Amniotic epithelial cell (primary cell): ENCODE measurements around the gene AGK.
A peak's percentile ranks its signal among the peaks of the same experiment; 100 is the strongest.
"Not testable (repeated sequence)": the region's sequence is repeated elsewhere in the genome, so short reads cannot be mapped to it uniquely, and the experiment has no call there.

Experiments used
- DNase-seq: peaks from one replicate; pipeline ENCODE4 v3.0.0-alpha.2; 2010; ENCODE audit warnings: low read depth

Gene AGK

DNA sequence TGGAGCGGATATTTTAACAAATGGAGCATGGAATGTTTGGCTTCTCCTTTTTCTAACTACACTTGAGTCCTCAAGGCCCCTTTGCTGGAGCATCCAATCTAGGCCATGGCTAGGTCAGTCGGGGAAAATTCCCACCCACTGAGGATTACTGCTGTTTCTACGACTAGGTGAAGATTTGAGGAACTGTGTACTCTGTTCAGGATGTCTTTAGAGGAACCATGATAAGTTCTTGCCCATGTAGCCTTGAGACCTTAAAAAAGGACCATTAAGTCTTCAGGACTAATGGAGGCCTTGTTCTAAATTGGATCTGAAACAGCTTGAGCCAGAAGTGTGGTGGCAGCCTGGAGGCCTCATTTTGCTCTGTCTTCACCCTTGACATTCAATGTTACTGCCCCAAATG is 6.2 kb downstream of the AGK start:
- DNase-seq: no peak

DNA sequence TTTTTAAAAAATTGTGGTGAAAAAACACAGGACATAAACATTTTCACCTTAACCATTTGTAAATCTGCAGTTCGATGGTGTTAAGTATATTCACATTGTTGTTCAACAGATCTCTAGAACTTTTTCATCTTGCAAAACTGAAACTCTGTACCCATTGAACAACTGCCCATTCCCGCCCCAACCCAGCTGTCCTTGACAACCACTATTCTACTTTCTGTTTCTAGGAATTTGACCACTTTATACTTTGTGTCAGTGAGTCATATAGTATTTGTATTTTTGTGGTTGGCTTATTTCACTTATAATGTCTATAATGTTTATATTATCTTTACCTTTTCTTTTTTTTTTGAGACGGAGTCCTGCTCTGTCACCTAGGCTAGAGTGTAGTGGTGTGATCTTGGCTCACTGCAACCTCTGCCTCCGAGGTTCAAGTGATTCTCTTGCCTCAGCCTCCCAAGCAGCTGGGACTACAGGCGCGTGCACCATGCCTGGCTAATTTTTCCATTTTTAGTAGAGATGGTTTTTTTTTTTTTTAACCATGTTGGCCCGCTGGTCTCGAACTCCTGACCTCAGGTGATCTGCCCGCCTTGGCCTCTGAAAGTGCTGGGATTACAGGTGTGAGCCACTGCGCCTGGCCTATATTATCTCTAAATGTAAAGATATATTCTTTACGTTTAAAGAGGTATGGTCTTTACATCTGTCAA is 6.8 kb downstream of the AGK start:
- peak; percentile 38 for DNase-seq

DNA sequence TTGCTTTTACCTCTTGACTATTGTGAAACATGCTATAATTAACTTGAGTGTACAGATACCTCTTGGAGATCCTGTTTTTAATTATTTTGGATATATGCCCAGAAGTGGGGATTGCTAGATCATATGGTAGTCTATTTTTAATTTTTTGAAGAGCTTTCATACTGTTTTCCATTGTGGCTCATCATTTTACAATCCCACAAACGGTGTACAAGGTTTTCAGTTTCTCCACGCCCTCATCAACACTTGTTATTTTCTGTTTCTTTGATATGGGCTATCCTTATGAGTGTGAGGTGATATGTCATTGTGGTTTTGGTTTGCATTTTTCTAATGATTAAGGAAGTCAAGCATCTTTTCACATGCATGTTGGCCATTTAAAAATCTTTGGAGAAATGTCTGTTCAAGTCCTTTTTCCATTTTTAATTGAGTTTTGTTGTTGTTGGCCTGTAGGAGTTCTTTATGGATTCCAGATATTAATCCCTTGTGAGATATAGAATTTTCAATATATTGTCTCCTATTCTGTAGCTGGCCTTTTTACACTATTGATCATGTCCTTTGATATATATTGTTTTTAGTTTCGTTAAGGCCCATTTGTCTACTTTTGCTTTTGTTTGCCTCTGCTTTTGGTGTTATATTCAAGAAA is 7.5 kb downstream of the AGK start:
- DNase-seq: peak; percentile 42

DNA sequence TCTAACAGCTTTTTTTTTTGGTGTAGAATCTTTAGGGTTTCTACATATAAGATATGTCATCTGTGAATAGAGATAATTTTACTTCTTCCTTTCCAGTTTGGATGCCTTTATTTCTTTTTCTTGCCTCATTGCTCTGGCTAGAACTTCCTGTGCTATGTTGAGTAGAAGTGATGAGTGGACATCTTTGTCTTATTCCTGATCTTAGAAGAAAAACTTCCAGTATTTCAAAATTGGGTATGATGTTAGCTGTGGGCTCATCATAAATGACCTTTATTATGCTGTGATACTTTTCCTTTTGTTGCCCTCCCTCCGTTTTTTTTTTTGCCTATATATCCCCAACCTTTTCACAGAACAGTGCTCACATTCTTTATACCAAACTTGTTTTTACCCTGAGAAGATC is 8.8 kb downstream of the AGK start:
- DNase-seq: no peak

DNA sequence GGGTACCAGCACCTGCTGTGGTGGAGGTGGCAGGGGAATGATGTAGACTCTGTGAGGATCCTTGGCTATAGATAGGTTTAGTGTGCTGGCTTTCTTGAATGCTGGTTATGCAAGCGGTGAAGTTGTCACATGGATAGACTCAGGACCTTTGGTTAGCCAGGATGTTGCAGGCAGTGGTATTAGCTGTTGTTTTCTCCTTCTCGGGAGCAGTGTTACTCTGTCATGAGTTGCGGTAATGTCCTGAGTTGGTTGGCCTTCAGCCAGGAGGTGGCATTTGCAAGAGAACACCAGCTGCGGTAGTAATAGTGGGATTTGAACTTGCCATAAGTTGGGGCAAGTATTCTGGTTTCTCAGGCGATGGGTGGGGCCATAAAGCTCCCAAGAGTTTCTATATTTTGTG is 10.8 kb downstream of the AGK start:
- DNase-seq: no peak

DNA sequence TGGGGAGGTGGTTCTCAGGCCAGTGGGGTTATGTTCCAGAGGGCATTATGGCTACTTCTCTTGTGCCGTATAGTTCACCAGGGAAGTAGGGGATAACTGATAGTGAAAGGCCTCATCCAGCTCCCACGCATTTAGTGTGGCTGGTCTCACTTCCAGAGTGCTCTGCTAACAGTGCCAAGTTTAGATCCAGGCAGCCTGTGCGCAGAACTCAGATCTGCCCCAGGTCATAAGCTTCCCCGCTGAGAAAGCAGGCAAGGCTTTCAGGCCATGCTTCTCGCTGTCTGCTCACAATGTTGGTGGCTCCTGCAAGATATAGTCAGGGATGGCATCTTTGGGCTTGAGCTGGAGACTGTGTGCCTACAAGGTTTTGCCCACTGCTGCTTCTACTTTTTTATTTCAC is 11.3 kb downstream of the AGK start:
- DNase-seq: no peak

DNA sequence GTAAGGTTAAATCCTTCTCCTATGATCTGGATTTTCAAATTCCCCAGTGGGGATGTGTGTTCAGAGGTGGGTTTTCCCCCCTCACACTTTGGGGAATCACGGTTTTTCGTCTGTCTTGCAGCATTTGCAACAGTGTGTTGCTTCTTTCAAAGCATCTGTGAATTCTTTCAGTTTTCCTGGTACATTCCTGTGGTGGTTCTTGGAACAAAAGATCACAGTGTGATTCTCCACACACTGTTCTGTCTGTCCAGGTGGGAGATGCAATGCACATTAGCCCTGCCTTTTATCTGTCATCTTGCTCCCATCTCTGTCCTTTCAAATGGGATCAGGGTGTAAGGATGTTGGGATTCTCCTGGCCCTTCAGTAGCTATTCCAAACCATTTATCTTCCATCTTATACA is 11.8 kb downstream of the AGK start:
- no peak for DNase-seq

DNA sequence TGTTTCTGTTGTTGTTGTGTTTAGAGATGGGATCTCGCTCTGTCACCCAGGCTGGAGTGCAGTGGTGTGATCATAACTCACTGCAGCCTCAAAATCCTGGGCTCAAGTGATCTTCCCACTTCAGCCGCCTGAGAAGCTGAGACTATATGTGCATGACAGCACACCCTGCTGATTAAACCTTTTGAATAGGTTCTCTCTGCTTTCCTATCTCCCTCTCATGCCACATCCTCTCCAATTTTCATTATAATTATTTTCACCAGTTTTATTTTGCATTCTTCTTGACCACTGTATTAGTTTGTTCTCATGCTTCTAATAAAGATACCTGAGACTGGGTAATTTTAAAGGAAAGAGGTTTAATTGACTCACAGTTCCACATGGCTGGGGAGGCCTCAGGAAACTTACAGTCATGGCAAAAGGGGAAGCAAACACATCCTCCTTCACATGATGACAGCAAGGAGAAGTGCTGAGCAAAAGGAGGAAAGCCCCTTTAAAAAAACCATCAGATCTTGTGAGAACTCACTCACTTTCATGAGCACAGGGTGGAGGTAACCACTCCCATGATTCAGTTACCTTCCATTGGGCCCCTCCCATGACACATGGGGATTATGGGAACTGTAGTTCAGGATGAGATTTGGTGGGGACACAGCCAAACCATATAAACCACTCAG is 12.9 kb downstream of the AGK start:
- DNase-seq: no peak

DNA sequence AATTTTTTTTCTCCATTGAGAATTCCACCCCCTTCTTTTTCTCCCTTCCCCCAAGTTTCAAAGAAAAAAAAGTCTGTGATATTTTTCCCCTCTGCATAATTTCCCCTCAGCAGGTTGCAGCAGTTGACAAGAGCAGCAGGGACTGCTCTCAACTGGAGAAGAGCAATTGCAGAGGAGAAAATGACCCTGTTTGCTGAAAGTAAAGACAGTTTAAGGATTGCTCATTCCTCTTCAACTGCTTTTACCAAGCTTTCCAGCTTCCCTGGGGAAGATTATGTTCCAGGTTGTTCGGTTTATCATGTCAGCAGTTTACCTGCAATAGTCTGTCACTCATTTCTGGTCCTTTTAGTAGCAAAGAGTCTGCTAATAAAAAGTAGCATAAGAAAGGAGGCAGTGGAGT is 16.2 kb downstream of the AGK start:
- no peak for DNase-seq

DNA sequence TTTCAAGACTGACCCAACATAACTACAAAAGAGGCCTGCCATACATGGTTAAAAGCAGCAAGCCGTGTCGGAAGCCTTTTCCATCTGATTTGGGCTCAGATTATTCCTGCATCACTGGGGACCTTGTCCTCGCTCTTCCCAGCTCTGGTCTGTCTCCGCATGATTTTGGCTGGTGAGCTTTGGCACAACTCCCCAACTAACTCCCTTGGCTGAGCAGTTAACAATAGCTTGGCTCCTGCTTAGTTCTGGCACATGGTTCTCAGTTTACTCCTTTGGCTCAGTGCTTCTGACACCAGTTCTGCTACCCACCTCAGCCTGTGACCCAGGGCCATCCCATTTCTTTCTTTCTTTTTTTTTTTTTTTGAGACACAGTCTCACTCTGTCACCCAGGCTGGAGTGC is 17.0 kb downstream of the AGK start:
- DNase-seq: no peak

DNA sequence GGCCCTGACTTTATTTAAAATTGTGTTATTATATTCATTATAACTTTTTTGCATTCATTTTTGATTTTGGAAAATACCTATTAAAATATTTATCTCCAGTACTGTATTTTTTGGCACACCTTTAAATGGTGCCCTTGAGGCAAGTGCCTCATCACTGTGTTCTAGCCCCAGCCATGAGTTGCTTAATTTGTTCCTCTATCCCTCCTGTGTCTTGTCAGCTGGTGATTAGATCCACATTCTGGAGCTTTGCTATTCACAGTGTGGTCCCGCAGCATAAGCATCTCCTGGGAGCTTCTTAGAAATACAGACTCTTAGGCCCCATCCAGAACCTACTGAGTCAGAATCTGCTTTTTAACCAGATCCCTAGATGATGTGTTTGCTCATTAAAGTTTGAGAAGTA is 19.8 kb downstream of the AGK start:
- DNase-seq: no peak

DNA sequence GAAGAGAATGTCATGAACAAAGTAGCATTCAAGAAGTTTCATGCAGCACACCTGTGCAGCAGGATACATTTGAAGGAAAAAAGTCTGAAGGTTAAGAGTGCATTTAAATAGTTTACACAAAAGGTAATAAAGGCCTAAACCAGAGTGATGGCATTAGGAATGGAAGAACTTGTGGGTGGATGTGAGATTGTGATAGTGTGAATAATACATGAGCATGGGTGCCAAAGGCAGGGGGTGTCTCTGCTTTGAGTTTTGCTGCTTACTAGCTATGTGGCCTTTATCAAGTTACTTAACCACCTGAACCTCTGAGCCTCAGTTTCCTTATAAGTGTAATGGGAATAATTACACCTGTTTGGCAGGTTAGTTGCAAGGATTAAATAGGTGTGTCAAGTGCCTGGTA is 21.0 kb downstream of the AGK start:
- DNase-seq: no peak

DNA sequence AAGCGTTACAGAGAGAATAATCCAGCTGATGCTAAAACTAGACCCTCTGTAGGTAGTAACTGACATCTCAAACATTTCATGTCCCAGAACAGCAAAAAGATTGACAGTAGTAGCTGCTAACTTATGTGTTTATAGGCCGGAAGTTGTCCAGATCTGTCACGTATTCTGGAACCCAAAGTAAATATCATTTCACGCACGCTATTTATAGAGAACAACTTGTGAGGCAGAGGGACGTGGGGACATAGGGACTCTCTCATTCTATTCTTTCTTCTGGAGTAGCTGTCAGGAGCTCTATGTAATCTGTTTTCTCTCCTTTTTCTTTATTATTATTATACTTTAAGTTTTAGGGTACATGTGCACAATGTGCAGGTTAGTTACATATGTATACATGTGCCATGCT is 22.3 kb downstream of the AGK start:
- DNase-seq: no peak

DNA sequence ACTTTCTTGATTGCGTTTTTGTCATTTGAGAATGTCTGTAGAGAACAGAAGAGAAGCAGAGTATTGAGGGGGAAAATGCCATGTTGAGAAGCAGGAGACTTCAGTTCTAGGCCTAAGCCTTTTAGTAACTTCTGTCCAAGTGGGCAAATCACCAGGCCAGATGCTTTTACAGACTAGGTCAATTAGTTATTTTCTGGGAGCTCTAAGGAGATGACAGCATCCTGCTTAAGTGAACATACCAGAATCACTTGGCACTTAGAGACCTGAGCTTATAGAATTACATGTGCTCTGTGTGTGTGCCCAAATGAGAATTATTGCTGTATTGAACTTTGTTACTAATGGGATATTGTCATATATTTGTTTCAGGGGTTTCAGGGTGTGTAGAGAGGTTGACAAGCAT is 24.0 kb downstream of the AGK start:
- DNase-seq: no peak

DNA sequence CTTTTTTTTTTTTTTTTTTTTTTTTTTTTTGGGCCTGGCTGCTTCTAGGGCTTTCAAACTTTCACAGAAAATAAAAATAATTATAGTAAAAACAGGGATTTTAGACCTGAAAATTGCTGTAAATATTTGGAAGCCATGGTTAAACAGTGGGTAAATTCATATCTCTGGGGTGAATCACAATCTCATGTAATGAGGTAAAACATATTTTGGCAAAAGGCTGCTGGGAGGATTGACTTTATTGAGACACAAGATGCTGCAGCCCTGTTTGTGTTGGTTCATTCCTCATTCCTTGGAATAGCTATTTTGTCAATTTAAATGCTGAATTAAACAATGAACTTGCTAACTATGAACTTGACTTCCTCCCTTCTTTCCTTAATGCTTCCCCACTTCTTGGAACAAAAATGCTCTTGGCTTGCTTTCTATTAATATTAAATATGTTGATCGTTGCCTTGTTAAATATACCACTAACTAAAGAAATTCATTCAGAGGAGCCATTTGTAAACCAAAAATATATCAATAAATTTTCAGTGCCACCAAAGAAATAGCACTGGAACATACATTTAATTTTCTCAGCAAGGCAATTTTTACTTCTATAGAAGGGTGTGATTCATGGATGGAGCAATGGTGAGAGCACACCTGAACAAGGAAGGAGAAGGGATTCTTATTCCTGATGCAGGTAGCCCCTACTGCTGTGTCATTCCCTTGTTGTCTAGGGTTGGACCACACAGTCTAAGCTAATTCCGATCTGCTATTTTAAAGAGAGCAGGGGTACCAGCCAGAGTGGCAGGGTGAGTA is 24.6 kb downstream of the AGK start:
- no peak for DNase-seq

DNA sequence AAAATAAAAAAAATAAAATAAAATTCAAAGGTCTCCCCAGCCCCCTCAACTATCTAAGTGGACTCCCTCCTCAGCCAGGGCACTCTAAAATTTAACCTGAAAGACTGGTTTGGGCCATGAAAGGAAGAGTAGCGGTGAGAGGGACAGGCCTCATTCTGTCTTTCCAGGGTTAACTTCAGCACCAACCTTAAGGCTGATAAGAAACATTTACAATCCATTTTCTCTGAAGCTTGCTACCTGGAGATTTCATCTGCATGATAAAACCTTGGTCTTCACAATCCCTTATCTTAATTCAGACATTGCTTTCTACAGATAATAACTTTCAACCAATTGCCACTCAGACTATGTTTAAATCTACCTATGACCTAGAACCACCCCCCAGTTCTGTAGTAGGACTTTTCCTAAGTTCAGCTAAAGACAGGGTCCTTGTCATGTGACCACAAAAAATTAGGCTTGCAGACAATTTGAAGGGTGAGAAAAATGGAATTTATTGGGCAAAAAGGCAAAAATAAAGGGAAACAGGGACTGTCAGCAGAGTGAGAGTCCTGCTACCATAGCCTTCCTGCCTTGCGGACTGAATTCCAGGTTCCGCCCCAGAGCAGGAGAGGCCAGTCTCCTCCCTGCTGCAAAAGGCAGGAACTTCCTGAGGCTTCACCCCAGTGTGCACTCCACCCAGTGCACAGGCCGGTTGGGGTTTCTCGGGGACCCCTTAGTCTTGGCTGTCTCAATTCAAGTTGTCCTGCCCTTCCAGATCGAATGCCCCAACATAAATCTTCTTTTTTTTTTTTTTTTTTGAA is 26.0 kb downstream of the AGK start:
- DNase-seq: no peak

DNA sequence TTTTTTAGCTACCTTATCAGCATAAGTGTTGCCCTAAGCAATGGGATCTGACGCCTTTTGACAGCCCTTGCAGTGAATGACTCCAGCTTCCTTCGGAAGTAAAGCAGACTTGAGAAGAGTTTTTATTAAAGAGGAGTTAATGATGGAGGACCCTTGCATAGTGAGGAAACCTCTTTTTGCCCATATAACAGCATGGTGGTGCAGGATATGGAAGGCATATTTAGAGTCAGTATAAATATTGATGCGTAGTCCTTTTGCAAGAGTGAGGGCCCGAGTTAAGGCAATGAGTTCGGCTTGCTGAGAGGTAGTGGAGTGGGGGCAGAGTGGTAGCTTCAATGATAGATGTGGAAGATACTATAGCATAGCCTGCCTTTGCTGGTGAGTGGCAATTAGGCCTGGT is 28.7 kb downstream of the AGK start:
- DNase-seq: not testable (repeated sequence)

DNA sequence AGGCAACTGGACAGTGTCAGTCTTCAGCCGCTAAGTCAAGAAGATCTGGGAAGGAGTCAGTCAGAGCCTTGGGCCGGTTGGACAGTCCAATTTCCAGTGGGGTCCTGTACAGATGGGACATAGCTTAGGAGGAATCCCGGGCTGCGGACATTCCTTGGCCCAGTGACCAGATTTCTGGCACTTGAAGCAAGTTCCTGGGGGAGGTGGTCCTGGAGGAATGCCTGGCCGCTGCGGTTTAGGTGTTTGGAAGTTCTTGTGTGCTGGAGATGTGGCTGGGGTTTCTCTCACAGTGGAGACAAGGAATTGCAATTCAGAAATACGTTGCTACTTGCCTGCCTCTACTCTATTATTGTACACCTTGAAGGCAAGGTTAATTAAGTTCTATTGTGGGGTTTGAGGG is 30.9 kb downstream of the AGK start:
- not testable (repeated sequence) for DNase-seq

DNA sequence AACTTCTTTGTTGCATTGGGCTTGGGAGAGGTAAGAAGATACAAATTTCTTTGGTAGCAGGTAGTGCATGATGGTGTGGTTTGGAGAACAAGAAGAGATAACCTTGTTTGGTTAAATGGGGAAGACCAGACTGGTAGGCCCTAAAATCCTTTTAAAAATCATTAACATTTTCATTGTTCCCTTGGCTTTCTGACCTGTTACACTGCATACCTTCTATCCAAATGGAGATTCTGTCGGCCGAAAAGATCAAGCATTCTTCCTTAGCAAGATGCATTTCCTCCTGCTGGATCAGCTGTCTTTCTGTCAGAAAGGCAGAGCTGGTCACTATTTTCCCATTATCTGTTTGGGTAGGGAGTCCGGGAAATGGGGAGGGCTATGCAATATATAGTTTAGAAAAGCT is 33.7 kb downstream of the AGK start:
- no peak for DNase-seq

DNA sequence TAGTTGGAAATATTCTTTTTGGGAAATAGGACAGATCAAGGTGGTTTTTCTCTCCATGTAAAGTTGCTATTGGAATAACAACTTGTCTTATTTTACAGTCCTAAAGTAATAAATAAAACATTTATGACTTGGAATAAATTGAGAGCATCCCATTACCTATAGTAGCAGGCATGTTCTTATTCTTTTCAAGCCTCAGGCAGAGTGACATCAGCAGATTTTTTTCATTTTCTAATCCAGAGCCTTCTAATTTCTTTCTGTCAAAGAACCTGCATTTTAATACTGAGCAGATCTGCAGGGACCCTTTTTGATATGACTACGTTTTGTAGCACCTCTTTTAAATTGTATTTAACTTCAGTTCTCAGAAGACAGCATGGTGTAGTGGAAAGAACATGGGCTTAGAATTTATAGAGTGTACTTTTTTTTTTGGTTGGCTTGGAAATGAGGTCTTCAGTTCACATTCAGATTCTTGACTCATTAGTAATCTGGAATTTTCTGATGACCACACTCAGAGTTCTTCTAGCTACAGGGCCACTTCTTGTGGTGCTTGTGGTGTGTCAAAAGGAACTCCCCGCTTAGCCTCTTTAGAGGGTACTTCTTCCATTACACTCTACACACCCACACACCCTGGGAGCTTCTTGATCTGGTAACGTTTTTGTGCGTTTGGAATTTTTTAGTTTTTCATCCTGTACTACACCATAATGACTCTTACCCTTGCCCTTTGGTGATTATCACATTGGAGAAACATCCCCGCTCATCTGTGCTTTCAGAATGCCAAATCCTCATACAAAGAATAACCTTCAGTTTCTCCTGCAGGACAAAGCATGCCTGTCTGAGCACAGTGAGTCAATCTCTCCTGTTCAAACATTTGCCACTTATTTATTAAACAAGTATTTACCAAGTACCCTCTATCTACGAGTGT is 34.6 kb downstream of the AGK start:
- DNase-seq: peak; percentile 87

DNA sequence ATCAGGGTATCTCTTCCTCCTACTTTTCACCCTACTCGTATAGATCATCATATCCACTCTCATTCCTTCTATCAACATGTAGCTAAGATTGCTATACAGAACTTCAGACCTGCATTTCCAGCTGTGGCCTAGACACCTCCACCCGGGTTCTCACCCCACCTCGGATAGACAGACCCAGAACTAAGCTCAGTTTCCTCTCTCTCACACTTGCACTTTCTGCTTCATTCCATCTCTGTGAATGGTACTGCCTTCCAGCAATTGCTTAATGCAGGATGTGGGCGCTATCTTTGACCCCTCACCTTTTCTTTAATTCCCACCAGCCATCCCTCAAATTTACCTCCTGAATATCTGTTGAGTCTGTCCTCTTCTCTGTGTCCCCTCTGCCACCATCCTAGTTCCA is 35.7 kb downstream of the AGK start:
- peak; percentile 47 for DNase-seq
